ENCODE measurements around the gene MIPEP. TPM values are rescaled to one million over a fixed set of nuclear protein-coding genes. Genes with fewer than 3 reads are reported as not detected.

MIPEP gene
- polyA plus RNA-seq, 10 donors: 7.4 to 21.6 (median 8.6) TPM

- no peak for DNase-seq
Observed at GRCh38 chr13:23715762-23716235, 173.4 kb downstream of the MIPEP start.

- DNase-seq: no peak
Observed at GRCh38 chr13:23715092-23715761, 174.0 kb downstream of the MIPEP start.

GRCh38 chr13:23714672-23715071, 174.5 kb downstream of the MIPEP start:
- no peak for DNase-seq

- DNase-seq: no peak
Observed at GRCh38 chr13:23711355-23711754, 177.8 kb downstream of the MIPEP start.

GRCh38 chr13:23710366-23710765, 178.8 kb downstream of the MIPEP start:
- no peak for DNase-seq

GRCh38 chr13:23709536-23709935, 179.7 kb downstream of the MIPEP start:
- DNase-seq: no peak

- DNase-seq: no peak
Observed at GRCh38 chr13:23707674-23708073, 181.5 kb downstream of the MIPEP start.

- DNase-seq: no peak
Observed at GRCh38 chr13:23705583-23705982, 183.6 kb downstream of the MIPEP start.

- peak in 1 of 3 donors; percentile 35 for DNase-seq
Observed at GRCh38 chr13:23703246-23703860, 185.8 kb downstream of the MIPEP start.

- peak; percentile 66 to 90 (median 78) for DNase-seq
Observed at GRCh38 chr13:23701636-23702035, 187.6 kb downstream of the MIPEP start.

- no peak for DNase-seq
Observed at GRCh38 chr13:23701186-23701585, 188.0 kb downstream of the MIPEP start.

- no peak for DNase-seq
Observed at GRCh38 chr13:23699271-23699670, 189.9 kb downstream of the MIPEP start.

- no peak for DNase-seq
Observed at GRCh38 chr13:23697772-23698313, 191.4 kb downstream of the MIPEP start.

- DNase-seq: no peak
Observed at GRCh38 chr13:23696610-23697009, 192.6 kb downstream of the MIPEP start.

- peak in 2 of 3 donors; percentile 23 to 75 for DNase-seq
Observed at GRCh38 chr13:23695711-23696464, 193.3 kb downstream of the MIPEP start.

- no peak for DNase-seq
Observed at GRCh38 chr13:23695196-23695595, 194.0 kb downstream of the MIPEP start.

GRCh38 chr13:23692816-23693215, 196.4 kb downstream of the MIPEP start:
- DNase-seq: no peak

- DNase-seq: no peak
Observed at GRCh38 chr13:23690668-23691067, 198.5 kb downstream of the MIPEP start.

GRCh38 chr13:23688336-23688735, 200.9 kb downstream of the MIPEP start:
- no peak for DNase-seq

- no peak for DNase-seq
Observed at GRCh38 chr13:23687614-23688013, 201.6 kb downstream of the MIPEP start.

- no peak for DNase-seq
Observed at GRCh38 chr13:23686948-23687347, 202.3 kb downstream of the MIPEP start.

- DNase-seq: no peak
Observed at GRCh38 chr13:23685416-23685815, 203.8 kb downstream of the MIPEP start.

GRCh38 chr13:23684647-23685046, 204.6 kb downstream of the MIPEP start:
- DNase-seq: no peak

All from muscle of back (tissue), 11 donors.